Endothelial cell (in vitro differentiated cells): ENCODE results near the gene NCR2. TPM values are rescaled to one million over a fixed set of nuclear protein-coding genes. Genes with fewer than 3 reads are reported as not detected.
"Not testable (repeated sequence)": the region's sequence is repeated elsewhere in the genome, so short reads cannot be mapped to it uniquely, and the experiment has no call there.

Source experiments
- DNase-seq: peaks from one replicate; pipeline ENCODE4 v3.0.0; 2021; ENCODE audit warnings: low spot score
- H3K27ac Mint-ChIP-seq: one replicate; pipeline ENCODE4 v1.8.0; 2021; ENCODE audit warnings: mixed read lengths, inconsistent platforms; ENCODE audit not compliant: unreplicated experiment
- H3K27me3 Mint-ChIP-seq: one replicate; pipeline ENCODE4 v1.8.0; 2021; ENCODE audit warnings: mild to moderate bottlenecking, moderate library complexity, mixed read lengths, inconsistent platforms; ENCODE audit not compliant: unreplicated experiment
- H3K36me3 Mint-ChIP-seq: one replicate; pipeline ENCODE4 v1.8.0; 2021; ENCODE audit warnings: mild to moderate bottlenecking, low read depth, mixed read lengths, inconsistent platforms; ENCODE audit not compliant: unreplicated experiment
- H3K4me1 Mint-ChIP-seq: one replicate; pipeline ENCODE4 v1.8.0; 2021; ENCODE audit warnings: mild to moderate bottlenecking, mixed read lengths, inconsistent platforms; ENCODE audit not compliant: unreplicated experiment
- H3K4me3 Mint-ChIP-seq: one replicate; pipeline ENCODE4 v1.8.0; 2021; ENCODE audit warnings: mild to moderate bottlenecking, mixed read lengths, inconsistent platforms; ENCODE audit not compliant: unreplicated experiment
- H3K9me3 Mint-ChIP-seq: one replicate; pipeline ENCODE4 v1.8.0; 2021; ENCODE audit warnings: mixed read lengths, inconsistent platforms; ENCODE audit not compliant: unreplicated experiment
- CTCF ChIP-seq: fragments of 200-600 bp; sonication (generic); IDR thresholded peaks from one replicate; pipeline ENCODE4 v1.5.0; 2021; ENCODE audit warnings: antibody characterized with exemption; ENCODE audit not compliant: unreplicated experiment
- total RNA-seq: library from RNA; stranded (reverse); fragmentation: NEBNext Ultra II Directional; extraction: Animal tissue kit (Norgen Biotek cat#: 25700); gene quantifications from one replicate; pipeline ENCODE4 v1.2.1, GENCODE V29; 2021; ENCODE audit not compliant: unreplicated experiment

NCR2 gene
- total RNA-seq, 1 donor from 2014 or later, result not detected

GRCh38 chr6:41291717-41292116 lies 43.7 kb upstream of the NCR2 start:
- Mint-ChIP-seq H3K27me3 (no peaks in the 10 kb centered on the region), H3K36me3 (no peaks in the 10 kb centered on the region), H3K9me3 (peaks cover under 1% of the 10 kb centered on the region), H3K27ac (no peak overlapping the region), H3K4me3 (no peak overlapping the region), H3K4me1 (peaks cover under 1% of the 10 kb centered on the region)
- no peak for DNase-seq
- no peak for TF ChIP-seq CTCF

- Mint-ChIP-seq H3K9me3 (peaks cover 3% of the 10 kb centered on the region), H3K27ac (no peak overlapping the region), H3K27me3 (no peaks in the 10 kb centered on the region), H3K4me3 (no peak overlapping the region), H3K4me1 (no peaks in the 10 kb centered on the region), H3K36me3 (no peaks in the 10 kb centered on the region)
- no peak for TF ChIP-seq CTCF
- no peak for DNase-seq
These were observed 41.1 kb upstream of the NCR2 start for GRCh38 chr6:41294214-41294872.

GRCh38 chr6:41297248-41297647 lies 38.2 kb upstream of the NCR2 start:
- H3K27ac Mint-ChIP-seq, DNase-seq, H3K27me3 Mint-ChIP-seq, H3K9me3 Mint-ChIP-seq, H3K36me3 Mint-ChIP-seq, H3K4me3 Mint-ChIP-seq, H3K4me1 Mint-ChIP-seq: not testable (repeated sequence)

GRCh38 chr6:41298785-41299502 lies 36.5 kb upstream of the NCR2 start:
- TF ChIP-seq CTCF, result no peak
- DNase-seq, result no peak
- no peaks in the 10 kb centered on the region for H3K36me3 Mint-ChIP-seq
- no peak overlapping the region for H3K27ac Mint-ChIP-seq
- H3K9me3 Mint-ChIP-seq, result peaks cover 3% of the 10 kb centered on the region
- no peaks in the 10 kb centered on the region for H3K27me3 Mint-ChIP-seq
- H3K4me1 Mint-ChIP-seq, result no peaks in the 10 kb centered on the region
- no peak overlapping the region for H3K4me3 Mint-ChIP-seq

- no peak for TF ChIP-seq CTCF
- no peak overlapping the region for H3K4me3 Mint-ChIP-seq
These were observed 32.8 kb upstream of the NCR2 start for GRCh38 chr6:41302638-41303037.

More at GRCh38 chr6:41302638-41303037, 32.8 kb upstream of the NCR2 start:
- no peaks in the 10 kb centered on the region for H3K27me3 Mint-ChIP-seq
- no peak for DNase-seq
- H3K9me3 Mint-ChIP-seq, result no peaks in the 10 kb centered on the region
- no peak overlapping the region for H3K27ac Mint-ChIP-seq
- H3K4me1 Mint-ChIP-seq, result peaks cover 3% of the 10 kb centered on the region
- H3K36me3 Mint-ChIP-seq, result no peaks in the 10 kb centered on the region
